Measurements from ENCODE around the gene CNN1. TPM values are rescaled to one million over a fixed set of nuclear protein-coding genes. Genes with fewer than 3 reads are reported as not detected.
A peak's percentile ranks its signal among the peaks of the same experiment; 100 is the strongest.

The CNN1 gene
- total RNA-seq, 4 donors from 2014 or later, result 267 to 1,727 (median 599) TPM

DNA sequence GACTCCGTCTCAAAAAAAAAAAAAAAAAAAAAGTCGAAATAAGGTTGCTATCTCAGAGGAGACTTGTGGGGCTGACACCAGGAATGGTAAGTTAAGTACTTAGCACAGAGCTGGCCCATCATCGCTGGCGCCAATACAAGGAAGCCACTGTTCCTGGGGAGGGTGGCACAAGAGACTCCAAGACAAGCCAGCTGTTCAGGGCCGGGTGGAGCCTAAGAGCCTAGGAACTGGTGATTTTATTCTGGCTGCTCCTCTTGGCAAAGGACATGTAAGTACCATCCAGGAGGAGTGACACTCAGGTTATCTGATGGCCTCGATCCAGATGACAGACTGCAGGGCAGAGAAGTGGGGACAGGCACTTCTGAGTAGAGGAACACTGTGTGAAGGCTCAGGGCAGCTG is 16.6 kb downstream of the CNN1 start:
- H3K27ac ChIP-seq, result no peak overlapping the region
- H3K4me3 ChIP-seq, result no peak overlapping the region
- H3K36me3 ChIP-seq, result no peaks in the 10 kb centered on the region
- no peaks in the 10 kb centered on the region for H3K9me3 ChIP-seq
- DNase-seq, result no peak
- peaks cover 0 to 15% of the 10 kb centered on the region in 2 donors for H3K4me1 ChIP-seq
- no peaks in the 10 kb centered on the region for H3K27me3 ChIP-seq
- intact Hi-C loops (cut with DNase I; ENCODE audit: low total_unique reads), result no loop called here
- no peak for TF ChIP-seq POLR2A (IDR thresholded peaks at IDR 0.05)
- TF ChIP-seq, protein P1, sequence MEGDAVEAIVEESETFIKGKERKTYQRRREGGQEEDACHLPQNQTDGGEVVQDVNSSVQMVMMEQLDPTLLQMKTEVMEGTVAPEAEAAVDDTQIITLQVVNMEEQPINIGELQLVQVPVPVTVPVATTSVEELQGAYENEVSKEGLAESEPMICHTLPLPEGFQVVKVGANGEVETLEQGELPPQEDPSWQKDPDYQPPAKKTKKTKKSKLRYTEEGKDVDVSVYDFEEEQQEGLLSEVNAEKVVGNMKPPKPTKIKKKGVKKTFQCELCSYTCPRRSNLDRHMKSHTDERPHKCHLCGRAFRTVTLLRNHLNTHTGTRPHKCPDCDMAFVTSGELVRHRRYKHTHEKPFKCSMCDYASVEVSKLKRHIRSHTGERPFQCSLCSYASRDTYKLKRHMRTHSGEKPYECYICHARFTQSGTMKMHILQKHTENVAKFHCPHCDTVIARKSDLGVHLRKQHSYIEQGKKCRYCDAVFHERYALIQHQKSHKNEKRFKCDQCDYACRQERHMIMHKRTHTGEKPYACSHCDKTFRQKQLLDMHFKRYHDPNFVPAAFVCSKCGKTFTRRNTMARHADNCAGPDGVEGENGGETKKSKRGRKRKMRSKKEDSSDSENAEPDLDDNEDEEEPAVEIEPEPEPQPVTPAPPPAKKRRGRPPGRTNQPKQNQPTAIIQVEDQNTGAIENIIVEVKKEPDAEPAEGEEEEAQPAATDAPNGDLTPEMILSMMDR (IDR thresholded peaks at IDR 0.05), result no peak

DNA sequence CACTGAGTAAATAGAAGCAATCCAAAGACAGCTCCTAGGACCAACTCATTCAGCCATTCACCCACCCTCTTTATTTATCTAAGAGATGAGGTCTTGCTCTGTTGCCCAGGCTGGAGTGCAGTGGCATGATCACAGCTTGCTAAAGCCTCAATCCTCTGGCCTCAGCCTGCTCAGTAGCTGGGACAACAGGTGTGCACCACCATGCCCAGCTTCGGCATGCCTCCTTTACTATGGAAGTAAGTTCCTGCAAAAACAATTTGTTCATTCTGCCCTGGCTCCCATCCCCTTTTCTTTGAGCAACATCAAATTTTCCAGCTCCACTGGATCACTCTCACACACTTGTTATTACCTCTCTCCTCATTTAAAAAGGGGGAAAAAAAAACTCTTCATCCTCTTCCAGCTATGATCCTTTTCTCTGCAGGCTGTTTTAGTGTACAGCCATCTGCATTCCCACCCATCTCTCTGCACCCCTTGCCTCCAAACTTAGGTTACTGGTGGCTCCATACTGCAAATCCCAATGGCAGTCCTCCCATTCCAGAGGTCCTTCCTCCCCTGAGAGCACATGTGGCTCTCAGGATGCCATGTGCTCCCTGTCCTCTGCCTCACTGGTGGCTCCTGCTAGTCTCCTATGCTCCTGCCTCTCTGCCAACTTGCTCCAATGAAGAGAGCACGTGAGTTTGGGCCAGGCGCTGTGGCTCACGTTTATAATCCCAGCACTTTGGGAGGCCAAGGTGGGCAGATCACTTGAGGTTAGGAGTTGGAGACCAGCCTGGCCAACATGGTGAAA is 18.2 kb downstream of the CNN1 start:
- no peak for TF ChIP-seq POLR2A (IDR thresholded peaks at IDR 0.05)
- TF ChIP-seq, protein P1 (IDR thresholded peaks at IDR 0.05), result no peak
- no peak for DNase-seq
- Histone ChIP-seq H3K36me3 (no peaks in the 10 kb centered on the region), H3K27ac (no peak overlapping the region), H3K4me1 (peaks cover 0 to 12% of the 10 kb centered on the region in 2 donors), H3K27me3 (no peaks in the 10 kb centered on the region), H3K9me3 (no peaks in the 10 kb centered on the region), H3K4me3 (no peak overlapping the region)
- intact Hi-C loops (cut with DNase I; ENCODE audit: low total_unique reads), result no loop called here

DNA sequence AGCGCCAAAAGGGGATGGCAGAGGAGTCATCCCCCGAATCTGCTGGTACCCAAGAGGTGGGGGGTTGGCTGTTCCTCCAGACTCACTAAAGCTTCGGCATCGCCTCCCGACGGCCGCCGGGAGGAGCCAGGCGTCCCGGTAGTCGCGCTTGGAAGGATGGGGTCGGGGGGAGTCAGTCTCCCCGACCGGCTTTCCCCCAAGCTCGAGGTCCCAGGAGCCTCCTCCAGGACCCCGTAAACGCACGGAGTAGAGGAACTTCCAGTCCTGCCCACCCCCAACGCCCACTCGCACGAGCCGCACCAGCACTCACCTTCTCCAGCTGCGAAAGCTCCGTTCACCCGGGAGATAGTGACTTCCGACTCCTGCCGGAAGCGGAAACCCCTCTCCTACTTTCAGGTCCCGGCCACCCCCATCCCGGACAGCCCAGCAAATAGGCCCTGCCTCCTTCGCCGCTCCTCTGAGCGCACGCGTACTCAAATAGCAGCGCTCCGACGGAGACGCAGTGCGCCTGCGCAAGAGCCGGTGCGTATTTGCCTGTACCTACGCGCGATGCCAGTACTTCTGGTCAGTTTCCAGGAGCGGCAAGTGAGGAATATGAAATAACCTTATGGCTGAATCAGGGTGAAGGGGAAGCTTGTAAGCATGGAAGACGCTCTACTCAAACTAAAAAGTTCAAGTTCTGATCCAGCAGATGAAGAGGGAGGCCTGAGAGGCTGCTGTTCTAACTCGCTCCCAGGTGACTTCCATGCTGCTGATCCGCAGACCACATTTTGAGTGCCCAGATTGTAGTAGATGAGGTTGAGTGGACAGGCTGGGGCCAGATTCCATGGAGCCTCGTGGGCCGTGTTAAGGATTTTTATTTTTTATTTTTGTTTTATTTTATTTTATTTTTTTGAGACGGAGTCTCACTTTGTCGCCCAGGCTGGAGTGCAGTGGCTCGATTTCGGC is 20.5 kb downstream of the CNN1 start, which contains the start of gene ELOF1:
TSS of gene ELOF1 (minus strand) at position 350 of the 948 bp plus-strand sequence. CDS start 4,883 bp downstream, outside the sequence.
- DNase-seq, result peak; percentile 97 to 98
- no peaks in the 10 kb centered on the region for H3K9me3 ChIP-seq
- intact Hi-C loops (cut with DNase I; ENCODE audit: low total_unique reads), result no loop called here

DNA sequence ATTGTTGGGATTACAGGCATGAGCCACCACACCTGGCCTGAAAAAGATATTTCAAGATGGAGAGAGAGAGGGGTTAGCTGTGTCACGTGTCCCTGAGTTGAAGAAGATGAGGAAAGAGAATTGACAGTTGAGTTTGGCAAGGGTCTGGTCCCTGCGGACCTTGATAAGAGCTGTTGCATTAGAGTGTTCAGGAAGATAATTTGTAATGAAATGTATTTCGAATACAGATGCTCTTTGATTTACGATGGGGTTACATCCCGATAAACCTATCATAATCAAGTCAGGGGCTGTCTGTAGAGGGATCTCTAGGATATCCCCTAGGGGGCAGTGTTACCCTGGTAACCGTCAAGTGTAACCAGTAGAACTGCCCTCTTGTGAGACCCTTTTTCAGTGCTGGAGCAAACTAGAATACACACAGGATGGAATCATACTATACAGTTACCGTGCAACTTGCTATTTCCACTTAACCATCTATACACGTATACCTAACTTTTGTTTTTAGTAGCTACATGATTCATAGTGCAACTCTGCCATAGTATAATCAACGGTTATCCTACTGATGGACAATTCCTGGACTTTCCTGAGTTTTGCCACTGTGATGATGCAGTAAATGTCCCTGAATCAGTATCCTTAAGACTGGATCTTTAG is 21.9 kb downstream of the CNN1 start:
- H3K4me3 ChIP-seq, result no peak overlapping the region
- no peaks in the 10 kb centered on the region for H3K36me3 ChIP-seq
- DNase-seq, result no peak
- H3K27me3 ChIP-seq, result no peaks in the 10 kb centered on the region
- H3K27ac ChIP-seq, result no peak overlapping the region
- TF ChIP-seq, protein P1 (IDR thresholded peaks at IDR 0.05), result peak; percentile 17 to 63 (median 54)
- no peak for TF ChIP-seq POLR2A (IDR thresholded peaks at IDR 0.05)
- intact Hi-C loops (cut with DNase I; ENCODE audit: low total_unique reads), result no loop called here
- no peaks in the 10 kb centered on the region for H3K9me3 ChIP-seq
- H3K4me1 ChIP-seq, result peaks cover 0 to 8% of the 10 kb centered on the region in 2 donors

More for the DNA sequence above, 20.5 kb downstream of the CNN1 start, which contains the start of gene ELOF1:
- H3K27me3 ChIP-seq, result no peaks in the 10 kb centered on the region
- peak within 1 kb of the TSS; percentile 57 to 85 for H3K4me3 ChIP-seq
- H3K36me3 ChIP-seq, result no peaks in the 10 kb centered on the region
- peak within 1 kb of the TSS; percentile 70 to 82 for H3K27ac ChIP-seq
- TF ChIP-seq, protein P1 (IDR thresholded peaks at IDR 0.05), result peak in 3 of 4 experiments; percentile 5 to 33 (median 32)
- TF ChIP-seq POLR2A (IDR thresholded peaks at IDR 0.05), result peak; percentile 83 to 84
- H3K4me1 ChIP-seq, result peaks cover 0 to 8% of the 10 kb centered on the region in 2 donors
